ENCODE data around the gene NOL7. TPM values are rescaled to one million over a fixed set of nuclear protein-coding genes. Genes with fewer than 3 reads are reported as not detected.

Gene NOL7
- total and polyA plus RNA-seq, 2 experiments from 2014 or later = 97.2 to 251 TPM

GRCh38 chr6:13613029-13613594 lies 2.0 kb upstream of the NOL7 start:
- H3K27me3 Mint-ChIP-seq (ENCODE audit: insufficient read depth, low read depth, poor library complexity) = peaks cover 10% of the 10 kb centered on the region
- no peak overlapping the region for H3K27ac ChIP-seq (ENCODE audit: low read depth)
- peaks cover 8% of the 10 kb centered on the region; the same call in 1 of the 2 replicates for H3K36me3 ChIP-seq (ENCODE audit: insufficient read depth)
- DNase-seq (ENCODE audit: low spot score) (no peak), ATAC-seq (no peak)
- H3K36me3 Mint-ChIP-seq (ENCODE audit: low read depth) = peaks cover 32% of the 10 kb centered on the region
- peaks cover 14% of the 10 kb centered on the region for H3K4me1 ChIP-seq (ENCODE audit: insufficient read depth)
- H3K4me3 Mint-ChIP-seq = peak overlapping the region; percentile 100; the same call in 2 of the 3 replicates
- no peaks in the 10 kb centered on the region; the same call in none of the 2 replicates for H3F3A ChIP-seq (replicated peaks; ENCODE audit: low read depth)
- H3K27ac Mint-ChIP-seq = no peak overlapping the region
- H3K79me2 ChIP-seq (replicated peaks; ENCODE audit: insufficient read depth) = peaks cover 32% of the 10 kb centered on the region
- H3K27me3 ChIP-seq (ENCODE audit: insufficient read depth) = no peaks in the 10 kb centered on the region
- no peak overlapping the region for H3K4me2 ChIP-seq
- H3K9me2 ChIP-seq (ENCODE audit: insufficient read depth) = no peaks in the 10 kb centered on the region
- peaks cover 24% of the 10 kb centered on the region for H3K4me1 Mint-ChIP-seq
- H3K9me3 Mint-ChIP-seq = peaks cover 3% of the 10 kb centered on the region; the same call in 2 of the 3 replicates
- H2AFZ ChIP-seq = no peak overlapping the region
- peaks cover 9% of the 10 kb centered on the region for H4K20me1 ChIP-seq (replicated peaks; ENCODE audit: insufficient read depth)
- TF ChIP-seq, protein P1, sequence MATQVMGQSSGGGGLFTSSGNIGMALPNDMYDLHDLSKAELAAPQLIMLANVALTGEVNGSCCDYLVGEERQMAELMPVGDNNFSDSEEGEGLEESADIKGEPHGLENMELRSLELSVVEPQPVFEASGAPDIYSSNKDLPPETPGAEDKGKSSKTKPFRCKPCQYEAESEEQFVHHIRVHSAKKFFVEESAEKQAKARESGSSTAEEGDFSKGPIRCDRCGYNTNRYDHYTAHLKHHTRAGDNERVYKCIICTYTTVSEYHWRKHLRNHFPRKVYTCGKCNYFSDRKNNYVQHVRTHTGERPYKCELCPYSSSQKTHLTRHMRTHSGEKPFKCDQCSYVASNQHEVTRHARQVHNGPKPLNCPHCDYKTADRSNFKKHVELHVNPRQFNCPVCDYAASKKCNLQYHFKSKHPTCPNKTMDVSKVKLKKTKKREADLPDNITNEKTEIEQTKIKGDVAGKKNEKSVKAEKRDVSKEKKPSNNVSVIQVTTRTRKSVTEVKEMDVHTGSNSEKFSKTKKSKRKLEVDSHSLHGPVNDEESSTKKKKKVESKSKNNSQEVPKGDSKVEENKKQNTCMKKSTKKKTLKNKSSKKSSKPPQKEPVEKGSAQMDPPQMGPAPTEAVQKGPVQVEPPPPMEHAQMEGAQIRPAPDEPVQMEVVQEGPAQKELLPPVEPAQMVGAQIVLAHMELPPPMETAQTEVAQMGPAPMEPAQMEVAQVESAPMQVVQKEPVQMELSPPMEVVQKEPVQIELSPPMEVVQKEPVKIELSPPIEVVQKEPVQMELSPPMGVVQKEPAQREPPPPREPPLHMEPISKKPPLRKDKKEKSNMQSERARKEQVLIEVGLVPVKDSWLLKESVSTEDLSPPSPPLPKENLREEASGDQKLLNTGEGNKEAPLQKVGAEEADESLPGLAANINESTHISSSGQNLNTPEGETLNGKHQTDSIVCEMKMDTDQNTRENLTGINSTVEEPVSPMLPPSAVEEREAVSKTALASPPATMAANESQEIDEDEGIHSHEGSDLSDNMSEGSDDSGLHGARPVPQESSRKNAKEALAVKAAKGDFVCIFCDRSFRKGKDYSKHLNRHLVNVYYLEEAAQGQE (IDR thresholded peaks at IDR 0.05; ENCODE audit: unreplicated experiment) = no peak
- TF ChIP-seq STAT1 (IDR thresholded peaks at IDR 0.05; ENCODE audit: unreplicated experiment) (no peak), JUNB (IDR thresholded peaks at IDR 0.05; ENCODE audit: unreplicated experiment) (no peak), CREB1 (CRISPR knock-in tag; IDR thresholded peaks at IDR 0.05; ENCODE audit: low read depth) (no peak), POLR2AphosphoS5 (IDR thresholded peaks at IDR 0.05; ENCODE audit: low read depth) (no peak), ZNF114 (CRISPR knock-in tag; IDR thresholded peaks at IDR 0.05) (no peak), EZH2 (IDR thresholded peaks at IDR 0.05; ENCODE audit: low read depth, unreplicated experiment) (no peak), ZNF331 (CRISPR knock-in tag; IDR thresholded peaks at IDR 0.05; ENCODE audit: low read depth) (no peak), EZH2phosphoT487 (IDR thresholded peaks at IDR 0.05; ENCODE audit: unreplicated experiment) (no peak), NANOG (IDR thresholded peaks at IDR 0.05; ENCODE audit: borderline replicate concordance) (no peak)
- TF ChIP-seq, protein P2, sequence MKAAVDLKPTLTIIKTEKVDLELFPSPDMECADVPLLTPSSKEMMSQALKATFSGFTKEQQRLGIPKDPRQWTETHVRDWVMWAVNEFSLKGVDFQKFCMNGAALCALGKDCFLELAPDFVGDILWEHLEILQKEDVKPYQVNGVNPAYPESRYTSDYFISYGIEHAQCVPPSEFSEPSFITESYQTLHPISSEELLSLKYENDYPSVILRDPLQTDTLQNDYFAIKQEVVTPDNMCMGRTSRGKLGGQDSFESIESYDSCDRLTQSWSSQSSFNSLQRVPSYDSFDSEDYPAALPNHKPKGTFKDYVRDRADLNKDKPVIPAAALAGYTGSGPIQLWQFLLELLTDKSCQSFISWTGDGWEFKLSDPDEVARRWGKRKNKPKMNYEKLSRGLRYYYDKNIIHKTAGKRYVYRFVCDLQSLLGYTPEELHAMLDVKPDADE (IDR thresholded peaks at IDR 0.05) = no peak
- TF ChIP-seq, protein P3, sequence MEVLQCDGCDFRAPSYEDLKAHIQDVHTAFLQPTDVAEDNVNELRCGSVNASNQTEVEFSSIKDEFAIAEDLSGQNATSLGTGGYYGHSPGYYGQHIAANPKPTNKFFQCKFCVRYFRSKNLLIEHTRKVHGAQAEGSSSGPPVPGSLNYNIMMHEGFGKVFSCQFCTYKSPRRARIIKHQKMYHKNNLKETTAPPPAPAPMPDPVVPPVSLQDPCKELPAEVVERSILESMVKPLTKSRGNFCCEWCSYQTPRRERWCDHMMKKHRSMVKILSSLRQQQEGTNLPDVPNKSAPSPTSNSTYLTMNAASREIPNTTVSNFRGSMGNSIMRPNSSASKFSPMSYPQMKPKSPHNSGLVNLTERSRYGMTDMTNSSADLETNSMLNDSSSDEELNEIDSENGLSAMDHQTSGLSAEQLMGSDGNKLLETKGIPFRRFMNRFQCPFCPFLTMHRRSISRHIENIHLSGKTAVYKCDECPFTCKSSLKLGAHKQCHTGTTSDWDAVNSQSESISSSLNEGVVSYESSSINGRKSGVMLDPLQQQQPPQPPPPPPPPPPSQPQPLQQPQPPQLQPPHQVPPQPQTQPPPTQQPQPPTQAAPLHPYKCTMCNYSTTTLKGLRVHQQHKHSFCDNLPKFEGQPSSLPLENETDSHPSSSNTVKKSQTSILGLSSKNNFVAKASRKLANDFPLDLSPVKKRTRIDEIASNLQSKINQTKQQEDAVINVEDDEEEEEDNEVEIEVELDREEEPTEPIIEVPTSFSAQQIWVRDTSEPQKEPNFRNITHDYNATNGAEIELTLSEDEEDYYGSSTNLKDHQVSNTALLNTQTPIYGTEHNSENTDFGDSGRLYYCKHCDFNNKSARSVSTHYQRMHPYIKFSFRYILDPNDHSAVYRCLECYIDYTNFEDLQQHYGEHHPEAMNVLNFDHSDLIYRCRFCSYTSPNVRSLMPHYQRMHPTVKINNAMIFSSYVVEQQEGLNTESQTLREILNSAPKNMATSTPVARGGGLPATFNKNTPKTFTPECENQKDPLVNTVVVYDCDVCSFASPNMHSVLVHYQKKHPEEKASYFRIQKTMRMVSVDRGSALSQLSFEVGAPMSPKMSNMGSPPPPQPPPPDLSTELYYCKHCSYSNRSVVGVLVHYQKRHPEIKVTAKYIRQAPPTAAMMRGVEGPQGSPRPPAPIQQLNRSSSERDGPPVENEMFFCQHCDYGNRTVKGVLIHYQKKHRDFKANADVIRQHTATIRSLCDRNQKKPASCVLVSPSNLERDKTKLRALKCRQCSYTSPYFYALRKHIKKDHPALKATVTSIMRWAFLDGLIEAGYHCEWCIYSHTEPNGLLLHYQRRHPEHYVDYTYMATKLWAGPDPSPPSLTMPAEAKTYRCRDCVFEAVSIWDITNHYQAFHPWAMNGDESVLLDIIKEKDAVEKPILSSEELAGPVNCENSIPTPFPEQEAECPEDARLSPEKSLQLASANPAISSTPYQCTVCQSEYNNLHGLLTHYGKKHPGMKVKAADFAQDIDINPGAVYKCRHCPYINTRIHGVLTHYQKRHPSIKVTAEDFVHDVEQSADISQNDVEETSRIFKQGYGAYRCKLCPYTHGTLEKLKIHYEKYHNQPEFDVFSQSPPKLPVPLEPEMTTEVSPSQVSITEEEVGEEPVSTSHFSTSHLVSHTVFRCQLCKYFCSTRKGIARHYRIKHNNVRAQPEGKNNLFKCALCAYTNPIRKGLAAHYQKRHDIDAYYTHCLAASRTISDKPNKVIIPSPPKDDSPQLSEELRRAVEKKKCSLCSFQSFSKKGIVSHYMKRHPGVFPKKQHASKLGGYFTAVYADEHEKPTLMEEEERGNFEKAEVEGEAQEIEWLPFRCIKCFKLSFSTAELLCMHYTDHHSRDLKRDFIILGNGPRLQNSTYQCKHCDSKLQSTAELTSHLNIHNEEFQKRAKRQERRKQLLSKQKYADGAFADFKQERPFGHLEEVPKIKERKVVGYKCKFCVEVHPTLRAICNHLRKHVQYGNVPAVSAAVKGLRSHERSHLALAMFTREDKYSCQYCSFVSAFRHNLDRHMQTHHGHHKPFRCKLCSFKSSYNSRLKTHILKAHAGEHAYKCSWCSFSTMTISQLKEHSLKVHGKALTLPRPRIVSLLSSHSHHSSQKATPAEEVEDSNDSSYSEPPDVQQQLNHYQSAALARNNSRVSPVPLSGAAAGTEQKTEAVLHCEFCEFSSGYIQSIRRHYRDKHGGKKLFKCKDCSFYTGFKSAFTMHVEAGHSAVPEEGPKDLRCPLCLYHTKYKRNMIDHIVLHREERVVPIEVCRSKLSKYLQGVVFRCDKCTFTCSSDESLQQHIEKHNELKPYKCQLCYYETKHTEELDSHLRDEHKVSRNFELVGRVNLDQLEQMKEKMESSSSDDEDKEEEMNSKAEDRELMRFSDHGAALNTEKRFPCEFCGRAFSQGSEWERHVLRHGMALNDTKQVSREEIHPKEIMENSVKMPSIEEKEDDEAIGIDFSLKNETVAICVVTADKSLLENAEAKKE (CRISPR knock-in tag; IDR thresholded peaks at IDR 0.05) = no peak
- TF ChIP-seq, protein P4, sequence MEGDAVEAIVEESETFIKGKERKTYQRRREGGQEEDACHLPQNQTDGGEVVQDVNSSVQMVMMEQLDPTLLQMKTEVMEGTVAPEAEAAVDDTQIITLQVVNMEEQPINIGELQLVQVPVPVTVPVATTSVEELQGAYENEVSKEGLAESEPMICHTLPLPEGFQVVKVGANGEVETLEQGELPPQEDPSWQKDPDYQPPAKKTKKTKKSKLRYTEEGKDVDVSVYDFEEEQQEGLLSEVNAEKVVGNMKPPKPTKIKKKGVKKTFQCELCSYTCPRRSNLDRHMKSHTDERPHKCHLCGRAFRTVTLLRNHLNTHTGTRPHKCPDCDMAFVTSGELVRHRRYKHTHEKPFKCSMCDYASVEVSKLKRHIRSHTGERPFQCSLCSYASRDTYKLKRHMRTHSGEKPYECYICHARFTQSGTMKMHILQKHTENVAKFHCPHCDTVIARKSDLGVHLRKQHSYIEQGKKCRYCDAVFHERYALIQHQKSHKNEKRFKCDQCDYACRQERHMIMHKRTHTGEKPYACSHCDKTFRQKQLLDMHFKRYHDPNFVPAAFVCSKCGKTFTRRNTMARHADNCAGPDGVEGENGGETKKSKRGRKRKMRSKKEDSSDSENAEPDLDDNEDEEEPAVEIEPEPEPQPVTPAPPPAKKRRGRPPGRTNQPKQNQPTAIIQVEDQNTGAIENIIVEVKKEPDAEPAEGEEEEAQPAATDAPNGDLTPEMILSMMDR (conservative IDR thresholded peaks at IDR 0.05; ENCODE audit: low read depth in 2 of 2) = no peak
- no peak overlapping the region for H3K4me3 ChIP-seq
